NT2/D1 (cell line): ENCODE measurements around the gene TAX1BP1.

ENCODE experiments used
- SUZ12 ChIP-seq: IDR thresholded peaks from 2 replicates; pipeline ENCODE4 v1.6.1; 2011; ENCODE audit not compliant: insufficient read length, insufficient read depth; ENCODE audit errors: extremely low read depth
- YY1 ChIP-seq: IDR thresholded peaks from 2 replicates; pipeline ENCODE4 v1.6.1; 2011; ENCODE audit not compliant: insufficient read length, insufficient read depth
- ZNF274 ChIP-seq: IDR thresholded peaks from 2 replicates; pipeline ENCODE4 v1.6.1; 2011; ENCODE audit warnings: mild to moderate bottlenecking, low read depth, low read length

DNA sequence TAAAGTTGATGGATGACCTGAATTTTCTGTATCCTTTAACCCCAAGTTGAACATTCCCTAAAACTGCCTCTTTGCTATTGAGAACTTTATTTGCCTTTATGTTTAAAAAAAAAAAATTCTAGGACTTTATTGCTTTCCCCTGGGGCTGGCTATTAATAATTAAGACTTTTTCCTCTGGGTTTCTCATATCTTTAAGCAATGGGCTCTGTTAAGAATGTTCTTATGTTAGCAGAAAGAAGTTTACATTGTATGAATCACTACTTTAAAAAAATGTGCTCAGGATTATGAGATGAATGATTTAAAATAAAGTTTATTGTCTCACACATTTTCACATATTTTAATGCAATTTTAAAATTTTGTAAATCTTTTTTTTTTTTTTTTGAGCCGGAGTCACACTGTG is 19.5 kb downstream of the TAX1BP1 start:
- no peak for TF ChIP-seq YY1
- no peak for TF ChIP-seq SUZ12
- no peak for TF ChIP-seq ZNF274
